RWPE2 (cell line): ENCODE measurements around the gene BTD.

Experiments used
- ATAC-seq: fragments of 200-7000 bp; cut with Tn5 transposase; 3 replicates; pipeline ENCODE4 v1.9.1; 2021; ENCODE audit warnings: low read depth
- DNase-seq: peaks from one replicate; pipeline ENCODE4 v3.0.0-alpha.2; 2020; ENCODE audit warnings: low spot score
- H3K27ac ChIP-seq: fragments of 450-650 bp; 2 replicates; pipeline ENCODE4 v1.5.1; 2017; ENCODE audit warnings: mild to moderate bottlenecking; ENCODE audit not compliant: poor library complexity, severe bottlenecking
- H3K27me3 ChIP-seq: fragments of 250-450 bp; sonication (Bioruptor Pico); 2 replicates; pipeline ENCODE4 v1.5.1; 2021; ENCODE audit warnings: mild to moderate bottlenecking, moderate library complexity; ENCODE audit not compliant: insufficient read depth, poor library complexity, severe bottlenecking
- H3K36me3 ChIP-seq: fragments of 250-450 bp; sonication (Bioruptor Pico); 2 replicates; pipeline ENCODE4 v1.5.1; 2020; ENCODE audit warnings: low read depth, mild to moderate bottlenecking, moderate library complexity
- H3K4me1 ChIP-seq: fragments of 250-450 bp; sonication (Bioruptor Pico); 2 replicates; pipeline ENCODE4 v1.5.1; 2021; ENCODE audit warnings: mild to moderate bottlenecking, moderate library complexity; ENCODE audit not compliant: insufficient read depth, poor library complexity, severe bottlenecking
- H3K4me3 ChIP-seq: fragments of 250-450 bp; sonication (Bioruptor Pico); 2 replicates; pipeline ENCODE4 v1.5.1; 2021; ENCODE audit warnings: mild to moderate bottlenecking, moderate library complexity; ENCODE audit not compliant: severe bottlenecking
- H3K9me3 ChIP-seq: fragments of 250-450 bp; sonication (Bioruptor Pico); 2 replicates; pipeline ENCODE4 v1.5.1; 2021; ENCODE audit warnings: mild to moderate bottlenecking, moderate library complexity; ENCODE audit not compliant: severe bottlenecking
- CTCF ChIP-seq: fragments of 450-650 bp; IDR thresholded peaks from one replicate; pipeline ENCODE4 v1.5.1; 2017; ENCODE audit warnings: mild to moderate bottlenecking, moderate library complexity; ENCODE audit not compliant: poor library complexity, severe bottlenecking

Gene BTD

GRCh38 chr3:15653321-15653720, 51.8 kb downstream of the BTD start:
- H3K27me3 ChIP-seq, result no peaks in the 10 kb centered on the region
- no peak for TF ChIP-seq CTCF

GRCh38 chr3:15654127-15654526, 52.6 kb downstream of the BTD start:
- TF ChIP-seq CTCF, result no peak
- no peaks in the 10 kb centered on the region for H3K9me3 ChIP-seq
- no peaks in the 10 kb centered on the region for H3K4me1 ChIP-seq
- H3K27me3 ChIP-seq, result no peaks in the 10 kb centered on the region
- DNase-seq, result no peak
- no peak for ATAC-seq
- no peak overlapping the region for H3K27ac ChIP-seq
- H3K4me3 ChIP-seq, result no peak overlapping the region
- H3K36me3 ChIP-seq, result no peaks in the 10 kb centered on the region

More at GRCh38 chr3:15653321-15653720, 51.8 kb downstream of the BTD start:
- Histone ChIP-seq H3K4me3 (no peak overlapping the region), H3K36me3 (no peaks in the 10 kb centered on the region), H3K4me1 (peaks cover 2% of the 10 kb centered on the region), H3K27ac (no peak overlapping the region), H3K9me3 (no peaks in the 10 kb centered on the region)
- no peak for ATAC-seq
- no peak for DNase-seq

GRCh38 chr3:15654891-15655290, 53.3 kb downstream of the BTD start:
- Histone ChIP-seq H3K36me3 (no peaks in the 10 kb centered on the region), H3K9me3 (no peaks in the 10 kb centered on the region), H3K4me1 (no peaks in the 10 kb centered on the region), H3K27ac (no peak overlapping the region), H3K27me3 (no peaks in the 10 kb centered on the region), H3K4me3 (no peak overlapping the region)
- ATAC-seq, result no peak
- TF ChIP-seq CTCF, result no peak
- DNase-seq, result no peak

- Histone ChIP-seq H3K4me3 (no peak overlapping the region), H3K36me3 (no peaks in the 10 kb centered on the region), H3K4me1 (no peaks in the 10 kb centered on the region), H3K27ac (no peak overlapping the region), H3K27me3 (no peaks in the 10 kb centered on the region), H3K9me3 (no peaks in the 10 kb centered on the region)
- ATAC-seq (no peak), DNase-seq (no peak)
- TF ChIP-seq CTCF, result no peak
These were observed 54.8 kb downstream of the BTD start for GRCh38 chr3:15656342-15656741.

GRCh38 chr3:15657016-15657415, 55.5 kb downstream of the BTD start:
- H3K9me3 ChIP-seq, result no peaks in the 10 kb centered on the region
- H3K4me1 ChIP-seq, result no peaks in the 10 kb centered on the region
- no peak overlapping the region for H3K4me3 ChIP-seq
- no peak overlapping the region for H3K27ac ChIP-seq
- H3K27me3 ChIP-seq, result no peaks in the 10 kb centered on the region
- ATAC-seq, result no peak
- DNase-seq, result no peak
- no peak for TF ChIP-seq CTCF
- no peaks in the 10 kb centered on the region for H3K36me3 ChIP-seq
